GM18508 (cell line): ENCODE data around the gene TBC1D16.
"Not testable (repeated sequence)": the region's sequence is repeated elsewhere in the genome, so short reads cannot be mapped to it uniquely, and the experiment has no call there.

ENCODE experiments used
- ATAC-seq: cut with Tn5 transposase; IDR thresholded peaks from one replicate; pipeline ENCODE4 v1.9.1; 2021; ENCODE audit warnings: moderate number of reproducible peaks; ENCODE audit not compliant: insufficient read depth, unreplicated experiment

TBC1D16 gene

DNA sequence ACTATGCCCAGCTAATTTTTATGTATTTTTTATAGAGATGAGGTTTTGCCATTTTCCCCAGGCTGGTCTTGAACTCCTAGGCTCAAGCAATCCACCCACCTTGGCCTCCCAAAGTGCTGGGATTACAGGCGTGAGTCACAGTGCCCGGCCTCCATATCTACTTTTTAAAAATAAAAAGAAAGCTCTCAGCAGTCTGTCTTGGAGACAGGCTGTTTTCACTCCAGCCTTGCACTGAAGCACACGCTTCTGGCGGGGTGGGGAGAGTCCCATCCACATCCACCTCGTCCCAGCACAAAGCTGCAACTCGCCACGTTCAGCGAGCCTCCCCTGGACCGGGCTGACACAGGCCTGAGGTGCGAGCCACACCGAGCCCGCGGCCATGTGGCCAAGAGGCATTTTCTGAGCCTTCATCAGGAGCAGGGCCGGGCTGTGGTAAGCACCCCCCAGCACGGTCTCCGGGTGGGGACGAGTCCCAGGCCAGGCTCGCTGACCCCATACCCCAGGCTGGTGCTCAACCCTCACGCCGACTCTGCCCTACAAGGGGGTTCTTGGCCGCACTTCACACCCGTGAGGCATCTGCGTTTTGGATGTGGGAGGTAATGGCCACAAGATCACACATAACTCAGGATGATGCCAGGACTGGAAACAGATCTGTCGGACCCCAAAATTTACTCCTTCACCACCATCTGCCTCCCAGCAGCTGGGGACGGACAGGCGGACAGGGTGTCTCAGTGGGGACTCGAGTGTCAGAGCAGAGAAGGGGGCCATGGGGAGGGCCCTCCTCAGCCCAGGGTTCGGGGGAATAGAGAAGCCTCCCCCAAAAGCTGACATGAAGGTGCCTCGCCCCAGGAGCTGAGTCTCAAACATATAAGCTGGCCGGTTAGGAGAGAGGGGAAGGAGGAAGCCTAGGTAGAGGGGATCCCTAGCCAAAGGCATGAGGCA lies 28.6 kb downstream of the TBC1D16 start:
- ATAC-seq = no peak

DNA sequence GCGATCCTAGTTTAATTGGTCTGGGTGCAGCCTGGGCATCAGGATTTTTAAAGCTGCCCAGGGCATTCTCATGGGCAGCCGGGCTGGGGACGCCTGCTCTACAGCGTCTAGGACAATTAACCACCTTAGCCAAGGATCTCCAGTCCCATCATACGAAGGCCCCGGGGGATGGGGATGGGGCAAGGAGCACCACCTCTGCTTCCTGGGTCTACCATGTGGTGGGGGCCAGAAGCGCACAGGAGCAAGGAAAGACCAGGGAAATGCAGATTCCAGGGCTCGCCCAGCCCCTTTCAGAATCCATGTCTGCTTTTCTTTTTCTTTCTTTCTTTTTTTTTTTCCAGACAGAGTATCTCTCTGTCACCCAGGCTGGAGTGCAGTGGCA lies 29.3 kb downstream of the TBC1D16 start:
- ATAC-seq = no peak

DNA sequence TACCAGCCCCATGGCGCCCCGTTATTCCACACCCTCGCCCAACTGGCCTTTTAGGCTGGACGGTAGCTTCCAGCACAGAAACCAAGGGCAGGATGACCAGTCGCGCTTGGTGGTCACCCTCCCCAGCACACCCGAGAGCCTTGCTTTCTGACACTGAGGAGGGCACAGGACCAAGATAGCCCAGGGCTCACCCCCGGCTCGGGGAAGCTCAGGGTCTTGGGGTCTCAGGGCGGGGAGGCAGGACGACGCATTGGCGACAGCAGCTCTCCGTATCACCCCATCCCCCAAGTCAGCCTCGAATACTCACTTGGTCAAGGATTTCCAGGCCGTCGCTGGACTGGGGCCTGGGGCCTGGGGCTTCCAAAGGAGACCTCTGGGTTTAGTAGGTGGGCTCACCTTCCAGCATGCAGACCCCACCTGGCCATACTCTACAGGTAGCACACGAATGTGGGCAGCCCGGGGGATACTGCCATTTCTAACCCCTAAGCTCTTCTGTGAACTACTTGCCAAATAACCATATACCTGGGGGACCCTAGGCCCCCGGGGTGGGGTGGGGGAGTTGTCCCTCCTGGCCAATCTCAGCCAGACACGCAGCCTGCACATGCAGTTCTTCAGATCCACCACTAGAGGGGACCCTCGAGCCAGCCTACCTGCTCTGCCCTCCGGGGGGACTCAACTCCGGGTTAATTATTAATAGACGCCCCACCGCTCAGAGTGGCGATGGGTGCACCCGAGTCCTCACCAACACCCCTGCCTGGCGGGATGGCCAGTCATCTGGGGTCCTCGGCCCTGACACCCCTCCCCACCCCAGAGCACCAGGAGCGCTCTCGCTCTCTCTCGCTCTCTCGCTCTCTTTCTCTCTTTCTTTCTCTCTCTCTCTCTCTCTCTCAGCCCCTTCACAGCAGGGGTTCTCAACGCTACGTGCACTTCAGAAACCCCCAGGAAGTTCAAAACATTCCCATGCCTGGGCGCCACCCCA lies 30.0 kb downstream of the TBC1D16 start:
- ATAC-seq = no peak

DNA sequence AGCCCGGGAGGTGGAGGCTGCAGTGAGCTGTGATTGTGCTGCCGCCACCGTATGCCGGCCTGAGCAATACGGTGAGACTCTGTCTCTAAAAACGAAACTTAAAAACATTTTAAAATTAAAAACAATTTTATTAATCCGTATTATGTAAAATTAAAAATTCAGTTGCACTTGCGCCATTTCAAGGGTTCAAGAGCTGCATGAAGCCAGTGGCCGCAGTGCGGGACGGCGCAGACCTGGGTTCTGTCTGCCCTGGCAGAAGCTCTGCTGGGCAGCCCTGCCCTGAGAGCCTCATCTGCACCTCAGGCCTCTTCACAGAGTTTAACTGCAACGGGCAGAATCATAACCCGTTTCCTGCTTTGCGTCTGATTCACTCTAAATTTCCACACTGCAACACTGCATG lies 31.7 kb downstream of the TBC1D16 start:
- ATAC-seq = no peak

DNA sequence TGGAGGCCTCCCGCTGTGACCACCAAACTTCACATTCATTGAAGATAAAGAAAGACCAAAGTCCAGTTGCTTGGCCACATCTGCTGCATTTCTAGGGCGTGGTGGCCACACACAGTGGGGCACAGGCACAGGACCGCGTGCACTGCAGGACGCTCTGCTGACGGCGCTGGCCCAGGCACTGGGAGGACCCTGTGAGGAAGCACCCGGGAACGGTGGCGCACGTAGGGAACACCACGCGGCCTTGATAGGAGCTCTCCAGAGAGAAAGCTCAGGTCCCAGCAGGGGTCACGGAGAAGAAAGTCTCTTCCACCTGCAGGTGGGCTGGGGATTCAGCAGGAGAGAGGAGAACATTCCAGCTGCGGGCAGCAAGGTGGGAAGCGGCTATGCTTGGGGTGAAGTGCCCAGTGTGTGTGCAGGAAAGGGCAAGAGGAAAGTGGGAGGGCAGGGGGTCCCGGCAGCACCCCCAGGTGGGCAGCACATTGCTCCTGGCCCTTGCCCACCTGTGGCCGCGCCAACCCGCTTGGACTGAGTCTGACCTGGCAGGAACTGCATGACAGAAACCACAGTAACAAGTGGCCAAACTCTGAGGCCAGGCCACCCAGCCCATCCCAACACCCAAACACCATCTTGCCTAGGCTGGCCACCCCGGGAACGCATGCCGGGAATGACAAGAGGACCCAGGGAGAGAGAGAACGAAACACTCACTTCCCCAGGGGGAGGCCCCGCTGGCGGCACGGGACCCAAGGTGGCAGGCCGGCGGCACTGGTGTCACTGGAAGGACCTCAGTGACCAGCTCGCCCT lies 32.8 kb downstream of the TBC1D16 start:
- no peak for ATAC-seq

DNA sequence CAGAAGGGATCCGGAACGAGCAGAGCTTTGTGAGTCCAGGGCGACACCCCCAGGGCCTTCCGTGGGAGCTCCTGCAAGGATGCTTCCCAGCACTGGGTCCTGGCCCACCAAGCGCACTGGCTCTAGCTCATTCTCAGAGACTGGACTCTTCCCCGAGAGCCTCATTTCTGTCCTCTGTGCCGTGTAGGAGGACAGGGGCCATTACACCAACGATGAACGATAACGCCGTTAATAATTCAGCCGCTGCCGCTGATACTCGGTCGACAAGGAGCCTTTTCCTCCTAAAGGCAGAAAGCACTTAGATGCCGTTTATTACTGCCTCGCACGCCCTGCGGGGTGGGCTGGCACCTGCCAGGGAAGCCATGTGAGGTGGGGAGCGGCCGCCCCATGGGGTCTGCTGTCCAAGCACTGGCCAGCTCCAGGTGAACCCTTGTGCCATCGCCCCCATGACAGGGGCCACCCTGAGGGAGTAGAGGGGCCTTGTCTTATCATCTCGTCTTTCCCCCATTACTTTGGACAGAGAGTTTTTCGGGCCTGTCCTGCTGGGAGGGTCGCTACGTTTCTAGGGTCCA lies 33.5 kb downstream of the TBC1D16 start:
- ATAC-seq = no peak

DNA sequence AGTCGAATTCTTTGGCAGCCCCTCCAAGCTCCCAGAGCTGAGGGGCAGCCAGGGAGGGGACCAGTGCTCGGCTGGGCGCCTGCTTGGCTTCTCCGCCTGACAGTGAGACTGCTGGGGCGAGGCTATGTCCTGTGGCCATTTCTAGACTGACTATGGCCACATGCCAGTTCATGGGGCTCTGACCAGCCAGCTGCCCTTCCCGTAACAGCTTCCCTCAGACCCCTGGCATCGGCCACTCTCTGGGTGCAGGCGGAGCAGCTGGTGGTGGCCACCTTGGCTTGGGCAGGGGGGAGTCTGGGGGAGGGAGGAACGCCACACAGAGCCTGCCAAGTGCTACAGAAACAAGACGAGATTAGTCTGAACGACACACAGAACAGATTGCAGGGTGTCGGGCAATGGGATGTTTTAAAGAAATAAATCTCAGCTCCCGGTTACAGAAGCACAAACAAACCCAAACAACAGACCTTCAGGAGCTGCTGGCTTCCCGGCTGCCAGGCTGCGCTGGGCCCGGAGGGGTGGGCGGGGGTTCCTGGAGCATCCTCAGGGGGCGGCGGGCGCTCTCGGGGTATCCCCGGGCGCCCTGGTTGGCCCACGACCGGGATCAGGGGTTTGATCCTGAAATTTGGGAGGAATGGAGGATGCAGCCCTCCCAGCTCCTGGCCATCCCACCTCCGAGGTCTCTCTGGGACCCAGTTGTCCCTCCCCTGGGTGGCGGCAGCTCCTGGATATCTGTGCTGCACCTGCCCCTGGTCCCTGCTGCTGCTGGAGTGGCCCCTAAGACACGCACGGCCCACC lies 34.5 kb downstream of the TBC1D16 start:
- ATAC-seq = no peak

DNA sequence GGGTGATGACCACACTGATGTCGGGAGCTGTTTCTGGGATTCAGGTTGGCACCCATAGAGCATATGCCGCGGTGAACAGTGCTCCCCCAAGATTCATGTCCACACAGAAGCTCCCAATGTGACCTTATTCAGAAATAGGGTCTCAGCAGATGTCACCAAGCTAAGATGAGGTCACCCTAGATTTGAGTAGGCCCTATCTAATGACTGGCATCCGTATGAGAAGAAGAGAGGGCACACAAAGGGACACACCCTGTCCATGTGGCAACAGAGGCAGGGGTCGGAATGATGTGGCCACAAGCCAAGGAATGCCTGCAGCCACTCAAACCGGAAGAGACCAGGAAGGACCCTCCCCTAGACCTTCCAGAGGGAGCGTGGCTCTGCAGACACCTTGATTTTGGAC lies 35.5 kb downstream of the TBC1D16 start:
- ATAC-seq = no peak

DNA sequence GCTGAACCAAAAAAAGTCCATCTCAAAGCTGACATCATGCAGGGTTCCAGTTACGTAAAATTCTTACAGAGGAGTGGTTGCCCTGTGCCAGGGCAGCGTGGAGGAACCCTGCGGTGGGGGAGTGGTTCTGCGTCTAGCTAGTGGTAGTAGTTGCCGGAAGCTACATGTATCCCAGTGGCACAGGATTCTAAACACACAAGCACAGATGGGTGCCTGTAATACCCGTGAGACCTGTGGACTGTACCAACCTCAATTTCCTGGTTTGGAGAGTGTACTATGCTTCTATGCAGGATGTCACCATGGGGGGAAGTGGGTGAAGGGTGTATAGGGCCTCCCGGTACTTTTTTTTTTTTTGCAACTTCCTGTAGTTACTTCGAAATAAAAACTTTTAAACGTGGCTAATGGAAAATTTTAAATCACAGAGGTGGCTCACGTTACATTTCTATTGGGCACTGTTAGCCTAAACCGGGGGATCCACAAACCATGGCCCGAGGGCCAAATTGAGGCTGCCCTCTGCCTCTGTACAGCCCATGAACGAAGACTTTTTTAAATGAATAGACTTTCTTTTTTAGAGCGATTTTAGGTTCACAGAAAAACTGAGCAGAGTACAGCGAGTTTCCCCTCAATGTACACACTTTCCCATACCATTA lies 38.5 kb downstream of the TBC1D16 start:
- no peak for ATAC-seq

DNA sequence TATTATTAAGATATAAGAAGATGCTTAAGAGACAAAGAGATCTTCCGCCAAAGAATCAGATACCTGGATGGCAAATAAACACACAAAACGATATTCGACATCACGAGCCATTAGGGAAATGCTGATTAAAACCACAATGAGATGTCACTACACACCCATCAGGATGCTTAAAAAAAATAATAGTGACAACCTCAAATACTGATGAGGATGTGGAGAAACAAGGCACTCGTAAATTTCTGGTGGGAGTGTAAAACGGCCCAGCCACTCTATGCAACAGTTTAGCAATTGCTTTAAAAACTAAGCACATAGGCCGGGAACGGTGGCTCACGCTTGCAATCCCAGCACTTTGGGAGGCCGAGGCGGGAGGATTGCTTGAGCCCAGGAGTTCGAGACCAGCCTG lies 39.4 kb downstream of the TBC1D16 start:
- no peak for ATAC-seq

DNA sequence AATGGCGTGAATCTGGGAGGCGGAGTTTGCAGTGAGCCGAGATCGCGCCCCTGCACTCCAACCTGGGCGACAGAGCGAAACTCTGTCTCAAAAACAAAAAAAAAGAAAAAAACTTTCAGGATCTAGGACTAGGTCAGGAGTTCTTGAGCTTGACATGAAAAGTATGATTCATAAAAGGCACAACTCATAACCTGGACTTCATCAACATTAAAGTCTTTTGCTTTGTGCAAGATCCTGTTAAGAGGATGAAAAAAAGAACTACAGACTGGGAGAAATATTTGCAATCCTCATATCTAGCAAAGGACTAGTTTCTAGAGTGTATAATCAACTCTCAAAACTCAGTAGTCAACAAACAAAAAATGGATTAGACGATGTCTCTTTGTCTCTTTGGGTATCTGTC lies 40.0 kb downstream of the TBC1D16 start:
- no peak for ATAC-seq

DNA sequence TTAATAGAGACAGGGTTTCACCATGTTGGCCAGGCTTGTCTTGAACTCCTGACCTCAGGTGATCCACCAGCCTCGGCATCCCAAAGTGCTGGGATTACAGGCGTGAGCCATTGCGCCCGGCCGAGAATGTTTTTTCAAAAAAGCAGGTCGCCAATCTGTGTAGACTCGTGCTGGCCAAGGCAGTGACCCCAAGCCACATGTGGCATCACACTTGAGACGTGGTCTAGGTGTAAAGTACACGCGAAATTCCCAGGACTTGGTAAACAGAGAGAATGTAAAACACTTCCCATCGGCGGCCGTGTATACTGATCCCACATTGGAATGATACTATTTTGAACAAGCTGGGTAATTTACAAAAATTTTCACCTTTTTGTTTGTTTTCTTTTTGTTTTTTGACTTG lies 41.1 kb downstream of the TBC1D16 start:
- no peak for ATAC-seq

DNA sequence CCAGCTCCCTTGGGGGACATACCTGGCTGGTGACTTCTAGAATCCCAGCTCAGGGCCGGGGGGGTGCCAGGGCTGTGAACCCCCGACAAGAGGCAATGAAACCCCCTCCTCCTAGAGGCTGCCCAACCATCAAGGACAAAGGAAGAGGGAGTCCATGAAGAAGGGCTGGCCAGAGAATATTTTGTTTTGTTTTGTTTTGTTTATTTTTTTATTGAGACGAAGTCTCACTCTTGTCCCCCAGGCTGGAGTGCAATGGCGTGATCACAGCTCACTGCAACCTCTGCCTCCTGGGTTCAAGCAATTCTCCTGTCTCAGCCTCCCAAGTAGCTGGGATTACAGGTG lies 41.5 kb downstream of the TBC1D16 start:
- ATAC-seq = not testable (repeated sequence)

DNA sequence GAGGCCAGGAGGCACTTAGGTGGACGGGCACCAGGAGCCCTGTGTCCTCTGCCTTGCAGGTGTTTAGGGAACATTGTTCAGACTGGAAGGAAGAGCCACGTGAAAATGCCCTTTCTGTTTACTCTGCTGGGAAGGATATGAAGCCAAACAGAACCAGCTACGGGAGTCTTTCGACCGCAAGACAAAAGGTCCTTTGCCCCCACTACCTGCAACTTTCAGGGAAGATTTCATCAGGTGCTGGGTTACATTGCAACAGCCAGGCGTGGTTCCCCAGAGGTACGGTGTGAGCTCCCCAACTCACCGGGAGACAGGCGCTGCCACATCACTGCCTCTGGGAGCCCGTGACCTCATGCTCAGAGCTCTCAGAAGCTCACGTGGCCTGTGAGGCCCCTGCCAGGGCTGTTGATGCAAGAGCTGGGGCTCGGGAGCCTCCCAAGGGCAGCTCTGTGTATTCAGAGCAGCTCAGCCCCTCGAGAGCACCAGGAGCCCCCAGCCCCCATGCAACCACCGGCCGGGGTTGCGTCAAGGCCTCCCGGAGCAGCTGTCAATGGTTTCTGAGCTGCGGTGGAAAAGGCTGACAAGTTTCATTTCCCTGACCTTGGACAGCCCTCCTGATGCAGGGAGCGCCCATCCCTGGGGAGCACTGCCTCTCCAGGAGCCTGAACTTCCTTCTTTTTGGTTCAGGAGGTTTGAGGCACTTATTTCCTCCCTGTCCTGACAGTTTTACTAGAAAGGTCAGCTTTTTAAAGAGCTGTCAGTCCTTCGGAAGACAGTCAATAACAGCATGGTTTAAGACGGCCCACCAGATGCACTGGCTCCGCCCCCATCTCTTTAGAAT lies 42.1 kb downstream of the TBC1D16 start:
- no peak for ATAC-seq

DNA sequence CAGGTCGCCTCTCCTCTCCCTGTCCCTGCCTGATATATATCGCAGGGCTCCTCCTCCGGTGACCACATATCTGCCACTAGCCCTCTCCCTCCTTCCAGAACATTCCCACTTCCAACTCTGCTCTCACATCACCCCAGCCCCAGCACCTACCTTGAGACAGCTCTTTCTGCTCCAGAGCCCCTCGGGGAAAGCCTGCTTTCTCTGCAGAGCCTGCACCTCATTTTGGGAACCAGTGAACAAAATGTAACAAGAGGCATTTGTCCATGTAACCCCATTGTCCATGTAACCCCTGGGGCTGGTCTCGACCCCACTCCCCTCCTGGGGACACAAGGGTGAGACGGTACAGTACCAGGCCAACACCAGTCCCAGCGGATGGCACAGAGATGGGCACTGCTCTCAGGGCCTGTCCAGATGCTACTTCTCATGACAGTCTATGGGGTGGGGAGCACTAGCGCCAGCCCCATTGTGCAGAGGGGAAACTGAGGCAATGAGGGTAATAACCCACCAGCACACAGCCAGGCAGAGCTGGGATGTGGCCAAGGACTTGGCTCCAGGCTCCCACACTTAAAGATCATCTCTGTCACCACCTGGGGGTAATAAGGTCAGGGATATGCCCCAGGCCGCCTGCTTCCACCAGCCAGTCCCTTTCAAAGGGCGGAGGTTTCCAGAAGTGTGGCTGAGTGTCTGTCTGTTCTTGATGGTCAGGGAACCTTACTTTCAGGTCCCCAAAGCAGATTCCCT lies 42.9 kb downstream of the TBC1D16 start:
- no peak for ATAC-seq

DNA sequence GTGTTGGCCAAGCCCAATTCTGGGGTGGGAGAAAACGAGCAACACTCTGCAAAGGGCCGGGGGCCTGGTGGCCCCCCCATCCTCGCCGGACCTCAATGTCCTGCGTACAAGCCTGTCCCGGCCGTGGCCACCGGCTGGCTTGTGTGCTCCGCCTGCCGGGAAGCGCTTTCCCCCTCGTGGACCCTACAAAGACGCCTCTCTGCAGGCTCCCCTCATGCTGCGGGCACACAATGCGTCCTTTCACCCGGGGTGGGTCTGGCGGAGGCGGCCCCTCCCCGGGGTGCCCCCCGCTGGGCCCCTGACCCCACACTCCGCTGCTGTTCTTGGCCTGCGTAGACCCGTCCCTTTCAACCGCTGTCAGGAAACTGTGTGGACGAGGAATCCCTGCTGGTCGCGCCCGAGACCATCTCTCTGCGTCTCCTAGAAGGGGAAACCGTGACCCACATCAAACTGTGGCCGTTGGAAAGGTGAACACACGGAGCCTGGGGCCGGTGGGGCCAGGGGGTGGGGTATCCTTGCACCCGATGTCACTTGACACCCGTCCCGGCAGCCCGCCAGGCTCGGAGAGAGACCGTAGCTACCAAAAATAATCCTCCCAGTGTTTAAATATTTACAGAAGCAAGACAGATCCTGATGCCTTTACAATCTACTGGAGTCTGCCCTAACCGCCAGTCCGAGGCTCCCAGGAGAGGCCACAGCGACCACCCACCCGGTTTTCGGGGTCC lies 43.6 kb downstream of the TBC1D16 start:
- no peak for ATAC-seq
